Peyer's patch (tissue), 4 donors: ENCODE results near the gene ELAVL1. TPM values are rescaled to one million over a fixed set of nuclear protein-coding genes. Genes with fewer than 3 reads are reported as not detected.

Source experiments
- DNase-seq, 3 donors: peaks; one replicate each; pipeline ENCODE4 v3.0.0-alpha.2; 2017 to 2019
- H3K27ac ChIP-seq, 4 donors: fragments of 200-600 bp; sonication (generic); one replicate each; pipeline ENCODE4 v1.5.1; 2016 to 2019
- H3K27me3 ChIP-seq, 2 donors: fragments of 200-600 bp; sonication (generic); one replicate each; pipeline ENCODE4 v1.5.1; 2019
- H3K36me3 ChIP-seq, 3 donors: fragments of 200-600 bp; sonication (generic); one replicate each; pipeline ENCODE4 v1.5.1; 2016 to 2019
- H3K4me1 ChIP-seq, 4 donors: fragments of 200-600 bp; sonication (generic); one replicate each; pipeline ENCODE4 v1.5.1; 2016 to 2019
- H3K4me3 ChIP-seq, 4 donors: fragments of 200-600 bp; sonication (generic); 1 replicate in 3 of 4; 2 replicates in 1 of 4; pipeline ENCODE4 v1.5.1; 2016 to 2019; ENCODE audit warnings: mild to moderate bottlenecking in 1 of 4
- H3K9me3 ChIP-seq, 4 donors: fragments of 200-600 bp; sonication (generic); one replicate each; pipeline ENCODE4 v1.5.1; 2016 to 2019; ENCODE audit warnings: mild to moderate bottlenecking in 1 of 4
- CTCF ChIP-seq, 6 experiments: fragments of 450-650 bp in 4 of 6; fragments of 200-600 bp in 2 of 6; sonication (generic) in 1 of 6; IDR thresholded peaks; one replicate each; pipeline ENCODE4 v1.5.1; 2017 to 2019; ENCODE audit warnings: antibody characterized with exemption in 6 of 6, mild to moderate bottlenecking in 3 of 6, moderate library complexity in 1 of 6
- POLR2A ChIP-seq, 2 donors: fragments of 450-650 bp; IDR thresholded peaks; one replicate each; pipeline ENCODE4 v1.5.1; 2017; ENCODE audit warnings: antibody characterized with exemption in 2 of 2, mild to moderate bottlenecking in 2 of 2, moderate library complexity in 2 of 2
- total RNA-seq, 4 donors: library from RNA; depleted of rRNA; stranded (reverse); fragments of >200 nt; gene quantifications; one replicate each; pipeline ENCODE4 v1.1.0, GENCODE V29; 2016

The ELAVL1 gene
- total RNA-seq, 4 donors from 2014 or later = 21.0 to 41.7 (median 25.9) TPM

- no peaks in the 10 kb centered on the region for H3K9me3 ChIP-seq
- H3K4me3 ChIP-seq = no peak overlapping the region
- H3K36me3 ChIP-seq = no peaks in the 10 kb centered on the region
- no peaks in the 10 kb centered on the region for H3K4me1 ChIP-seq
- TF ChIP-seq POLR2A (IDR thresholded peaks at IDR 0.05) = no peak
- peak in 4 of 6 experiments; percentile 49 to 83 (median 80) for TF ChIP-seq CTCF (IDR thresholded peaks at IDR 0.05)
- peak; percentile 56 to 84 (median 78) for DNase-seq
- H3K27ac ChIP-seq = no peak overlapping the region
- no peaks in the 10 kb centered on the region for H3K27me3 ChIP-seq
These were observed 12.4 kb upstream of the ELAVL1 start for GRCh38 chr19:8017808-8018207.

DNA sequence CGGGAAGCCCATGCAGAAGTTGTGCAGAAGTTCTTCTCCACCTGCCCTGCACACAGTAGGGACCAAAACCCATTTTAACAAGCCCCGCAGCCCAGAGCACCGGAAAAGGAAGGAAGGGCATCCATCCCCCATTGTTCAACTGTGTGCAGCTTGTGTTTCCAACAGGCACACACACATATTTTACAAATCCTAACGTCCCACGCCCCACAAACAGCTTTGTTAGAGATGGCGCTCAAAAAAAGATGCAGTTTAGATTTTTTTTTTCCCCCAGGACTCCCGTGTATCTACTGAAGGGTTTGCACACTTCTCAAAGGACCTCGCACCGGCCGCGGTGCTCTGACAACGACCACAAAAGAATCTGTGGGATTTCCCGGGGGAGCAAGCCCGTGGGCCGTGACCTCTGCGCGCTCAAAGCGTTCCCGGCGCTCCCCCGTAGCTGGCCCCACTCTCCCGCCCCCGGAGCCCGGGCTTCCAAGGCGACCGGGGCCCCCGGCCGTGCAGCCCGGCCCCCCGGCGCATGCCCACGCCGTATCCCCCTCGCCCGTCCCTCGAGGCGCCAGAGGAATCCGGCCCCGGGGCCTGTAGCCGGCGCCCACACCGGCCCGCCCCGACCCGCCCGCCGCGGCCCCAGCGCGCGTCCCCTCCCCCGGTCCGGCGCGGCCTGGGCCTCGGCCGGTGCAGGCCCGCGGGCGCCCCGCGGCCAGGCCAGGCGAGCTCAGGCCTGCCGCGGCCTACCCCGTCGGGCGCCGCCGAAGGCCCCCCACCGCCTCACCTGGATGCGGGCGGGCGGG is 523 bp downstream of the ELAVL1 start:
- no peaks in the 10 kb centered on the region for H3K9me3 ChIP-seq
- H3K27ac ChIP-seq = peak overlapping the region; percentile 64 to 87 (median 76)
- H3K36me3 ChIP-seq = no peaks in the 10 kb centered on the region
- TF ChIP-seq POLR2A (IDR thresholded peaks at IDR 0.05) = no peak
- peak overlapping the region; percentile 52 to 97 (median 82) for H3K4me3 ChIP-seq
- peaks cover 0 to 38% (median 22%) of the 10 kb centered on the region in 4 donors for H3K4me1 ChIP-seq
- peak in 1 of 3 donors; percentile 18 for DNase-seq
- no peaks in the 10 kb centered on the region for H3K27me3 ChIP-seq

DNA sequence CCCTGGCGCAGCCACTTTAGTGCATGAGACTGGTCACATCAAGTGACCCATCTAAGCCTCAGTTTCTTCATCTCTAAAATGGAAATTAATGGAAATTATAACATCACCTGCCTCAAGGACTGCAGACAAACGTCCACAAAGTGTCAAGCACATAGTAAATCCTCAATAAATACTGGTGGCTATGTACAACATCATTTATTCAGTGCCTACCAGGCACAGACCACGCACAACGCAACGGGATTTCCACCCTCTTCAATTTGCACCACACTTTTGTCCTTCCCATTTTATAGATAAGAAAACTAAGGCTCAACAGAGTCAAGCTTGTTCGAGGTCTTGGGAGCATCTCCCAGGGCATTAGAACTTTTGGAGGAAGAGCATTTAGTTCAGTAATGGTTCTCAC is 1.4 kb downstream of the ELAVL1 start:
- no peak for DNase-seq
- H3K27ac ChIP-seq = peak overlapping the region in 1 of 4 donors; percentile 84
- H3K4me1 ChIP-seq = peaks cover 0 to 38% (median 22%) of the 10 kb centered on the region in 4 donors
- H3K36me3 ChIP-seq = peaks cover 0 to 6% (median 0%) of the 10 kb centered on the region in 3 donors
- no peaks in the 10 kb centered on the region for H3K27me3 ChIP-seq
- H3K9me3 ChIP-seq = no peaks in the 10 kb centered on the region
- TF ChIP-seq POLR2A (IDR thresholded peaks at IDR 0.05) (no peak), CTCF (IDR thresholded peaks at IDR 0.05) (no peak)
- peak overlapping the region; percentile 52 to 97 (median 82) for H3K4me3 ChIP-seq

- peak; percentile 68 to 90 (median 86) for DNase-seq
- TF ChIP-seq POLR2A (IDR thresholded peaks at IDR 0.05) (no peak), CTCF (IDR thresholded peaks at IDR 0.05) (peak; percentile 78 to 99 (median 92))
- Histone ChIP-seq H3K4me1 (peaks cover 0 to 42% (median 22%) of the 10 kb centered on the region in 4 donors), H3K4me3 (peak overlapping the region in 3 of 4 donors; percentile 13 to 46 (median 27)), H3K27me3 (no peaks in the 10 kb centered on the region), H3K36me3 (peaks cover 0 to 6% (median 0%) of the 10 kb centered on the region in 3 donors), H3K9me3 (no peaks in the 10 kb centered on the region), H3K27ac (peak overlapping the region; percentile 15 to 66 (median 61))
These were observed 3.2 kb downstream of the ELAVL1 start for GRCh38 chr19:8001995-8002849.

DNA sequence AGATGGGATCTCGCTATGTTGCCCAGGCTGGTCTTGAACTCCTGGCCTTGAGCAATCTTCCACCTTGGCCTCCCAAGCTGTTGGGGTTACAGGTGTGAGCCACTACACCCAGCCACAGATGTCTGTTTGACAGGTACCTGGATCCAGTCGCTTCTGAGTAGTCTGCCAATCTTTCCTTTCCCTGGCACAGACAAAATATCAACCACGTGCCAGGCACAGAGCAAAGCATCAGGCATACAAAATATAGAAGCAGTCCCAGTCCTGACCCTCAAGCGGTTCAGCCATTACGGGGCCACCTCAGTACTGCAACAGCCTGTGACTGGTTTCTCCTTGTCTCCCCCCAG is 3.8 kb downstream of the ELAVL1 start:
- no peak for DNase-seq
- H3K9me3 ChIP-seq = no peaks in the 10 kb centered on the region
- H3K4me3 ChIP-seq = no peak overlapping the region
- H3K36me3 ChIP-seq = peaks cover 0 to 6% (median 0%) of the 10 kb centered on the region in 3 donors
- H3K27ac ChIP-seq = peak overlapping the region in 3 of 4 donors; percentile 58 to 66 (median 64)
- peaks cover 0 to 42% (median 22%) of the 10 kb centered on the region in 4 donors for H3K4me1 ChIP-seq
- no peaks in the 10 kb centered on the region for H3K27me3 ChIP-seq
- TF ChIP-seq POLR2A (IDR thresholded peaks at IDR 0.05) (no peak), CTCF (IDR thresholded peaks at IDR 0.05) (no peak)
